GM19238 (cell line): ENCODE data around the gene SLC6A6.
"Not testable (repeated sequence)": the region's sequence is repeated elsewhere in the genome, so short reads cannot be mapped to it uniquely, and the experiment has no call there.

Experiments
- DNase-seq: peaks from one replicate; pipeline ENCODE4 v3.0.0; 2011; ENCODE audit warnings: low spot score; ENCODE audit not compliant: insufficient read length

Gene SLC6A6

DNA sequence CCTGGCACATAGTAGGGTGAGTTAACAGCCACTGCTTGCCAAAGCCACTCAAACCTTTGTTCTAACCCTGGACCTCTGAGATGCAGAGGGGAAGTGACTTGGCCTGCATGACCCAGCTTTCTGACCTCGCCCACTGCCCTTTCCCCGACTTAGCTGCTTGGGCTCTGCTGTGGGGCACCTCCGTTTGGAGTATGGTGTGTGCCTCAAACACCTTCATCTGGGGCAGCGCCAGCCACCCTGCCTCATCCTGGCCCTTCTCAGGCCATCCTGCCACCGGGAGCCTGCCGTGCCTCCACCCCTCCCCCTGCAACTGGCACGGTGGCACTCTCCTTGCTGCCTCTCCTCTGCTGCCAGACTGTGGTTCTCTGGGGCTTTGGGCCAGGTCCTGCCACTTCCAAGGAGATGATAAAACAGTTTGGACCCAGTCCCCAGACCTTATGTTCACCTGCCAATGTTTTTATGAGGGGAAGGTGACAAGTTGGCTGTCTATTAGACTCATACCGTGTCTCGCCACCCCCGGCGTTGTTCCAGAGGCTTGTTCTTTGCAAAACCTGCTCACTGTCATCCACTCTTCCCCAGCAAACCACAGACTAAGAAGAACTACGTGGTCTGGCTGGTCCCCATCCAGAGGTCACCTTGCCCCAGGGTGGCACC, 32.2 kb downstream of the SLC6A6 start:
- no peak for DNase-seq

DNA sequence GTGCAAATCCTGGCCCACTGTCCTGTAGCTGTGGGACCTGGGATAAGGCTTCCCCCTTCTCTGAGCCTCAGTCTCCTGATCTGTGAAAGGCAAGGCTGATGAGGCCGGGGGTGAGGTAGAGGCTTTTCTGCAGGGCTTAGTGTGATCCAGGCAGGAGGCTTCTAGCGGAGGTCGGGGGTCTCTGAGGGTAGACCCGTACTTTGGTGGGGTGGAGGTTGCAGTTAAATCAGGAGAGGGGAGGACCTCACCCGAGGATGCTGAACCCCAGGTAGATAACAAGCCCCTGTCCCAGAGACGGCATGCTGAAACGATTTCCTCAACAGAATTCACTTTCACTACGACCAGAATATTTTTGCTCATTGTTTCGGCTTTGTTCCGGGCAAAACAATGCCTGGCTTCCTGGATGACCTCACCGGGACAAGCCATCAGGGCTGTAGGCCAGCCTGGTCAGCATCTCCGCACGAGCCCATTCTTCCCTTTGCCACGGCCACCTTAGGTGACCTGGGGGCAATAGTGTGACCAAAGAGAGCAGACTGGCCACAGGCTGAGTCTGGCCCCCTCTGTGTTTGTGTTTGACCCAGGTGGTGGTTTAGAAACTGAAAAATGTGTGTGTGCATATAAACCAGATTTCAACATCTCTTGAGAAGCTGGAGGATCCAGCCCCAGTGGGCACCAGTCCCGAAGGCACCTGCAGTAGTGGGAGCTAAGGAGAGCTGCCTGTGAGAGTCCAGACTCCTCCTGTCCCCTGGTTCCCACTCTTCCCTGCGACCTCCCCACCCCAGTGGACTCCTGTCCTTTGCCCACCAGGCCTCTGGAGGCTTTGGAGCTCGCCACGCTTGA, 33.0 kb downstream of the SLC6A6 start:
- DNase-seq: no peak

DNA sequence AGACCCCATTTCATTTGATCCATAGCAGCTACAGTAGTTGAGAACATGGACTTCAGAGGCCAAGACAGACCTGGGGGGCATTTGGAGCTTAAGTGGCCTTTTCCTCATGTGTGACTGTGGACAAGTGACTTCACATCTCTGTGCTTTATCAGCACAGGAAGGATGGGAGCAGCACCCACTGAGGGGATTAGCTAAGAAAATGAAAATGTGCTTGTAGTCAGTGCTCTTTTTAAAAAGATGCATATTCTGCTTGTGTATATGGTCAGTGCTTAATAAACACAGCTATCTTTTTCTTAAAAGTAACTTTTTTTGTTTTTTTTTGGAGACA, 34.5 kb downstream of the SLC6A6 start:
- no peak for DNase-seq

GRCh38 chr3:14437705-14438104, 35.3 kb downstream of the SLC6A6 start:
- not testable (repeated sequence) for DNase-seq

DNA sequence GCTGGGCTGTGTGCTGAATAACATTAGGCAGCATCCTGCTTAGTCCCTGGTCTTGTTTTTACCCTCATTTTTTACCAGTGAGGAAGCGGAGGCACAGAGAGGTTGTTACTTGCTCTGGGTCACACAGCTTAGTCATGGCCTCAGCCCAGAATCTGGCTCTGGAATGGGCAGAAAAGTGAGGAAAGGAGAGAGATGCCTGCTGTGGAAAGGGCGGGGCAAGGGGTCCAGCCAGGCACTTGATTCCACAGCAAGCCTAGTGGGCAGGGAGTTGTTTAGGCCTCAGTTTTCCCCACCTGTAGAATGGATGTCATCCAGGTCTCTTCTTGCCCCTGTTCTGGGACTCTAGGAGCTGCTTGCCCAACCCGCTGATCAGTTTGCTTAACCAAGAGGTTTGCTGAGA, 35.9 kb downstream of the SLC6A6 start:
- DNase-seq: no peak

DNA sequence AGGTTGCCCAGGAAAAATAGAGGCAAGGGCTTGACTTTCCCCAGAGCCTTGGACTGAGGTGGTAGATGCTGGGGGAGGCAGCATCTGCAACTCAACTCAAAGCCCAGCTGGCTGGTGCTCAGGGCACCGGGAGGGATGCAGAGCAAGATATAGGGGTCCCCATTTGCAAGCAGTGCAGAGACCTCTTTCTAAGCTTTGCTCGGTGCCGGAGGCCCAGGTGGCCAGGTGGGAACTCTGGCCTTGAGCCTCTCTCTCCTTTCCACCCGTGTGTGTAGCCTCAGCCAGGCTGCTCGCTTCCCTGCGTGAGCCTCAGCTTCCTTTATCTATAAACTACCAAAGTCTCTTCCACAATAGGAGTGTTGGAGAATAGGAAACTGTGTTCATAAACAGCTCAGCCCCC, 36.5 kb downstream of the SLC6A6 start:
- DNase-seq: no peak

GRCh38 chr3:14439501-14440167, 37.2 kb downstream of the SLC6A6 start:
- DNase-seq: no peak

DNA sequence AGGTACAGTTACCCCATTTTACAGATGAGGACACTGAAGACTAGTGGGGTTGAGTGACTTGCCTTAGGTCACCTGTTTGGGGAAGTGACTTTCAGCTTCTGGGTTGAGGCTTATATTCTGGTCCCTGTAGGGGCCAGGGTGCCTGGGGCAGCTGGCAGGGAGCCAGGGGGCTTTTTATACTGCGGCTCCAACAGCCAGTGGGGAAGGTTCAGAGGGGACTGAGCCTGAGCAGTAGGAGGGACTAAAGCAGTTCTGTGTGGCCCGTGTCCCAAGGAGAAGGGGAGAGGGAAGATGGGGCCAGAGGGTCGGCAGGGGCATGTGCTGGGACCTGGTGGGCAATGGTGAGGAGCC, 37.7 kb downstream of the SLC6A6 start:
- DNase-seq: no peak

DNA sequence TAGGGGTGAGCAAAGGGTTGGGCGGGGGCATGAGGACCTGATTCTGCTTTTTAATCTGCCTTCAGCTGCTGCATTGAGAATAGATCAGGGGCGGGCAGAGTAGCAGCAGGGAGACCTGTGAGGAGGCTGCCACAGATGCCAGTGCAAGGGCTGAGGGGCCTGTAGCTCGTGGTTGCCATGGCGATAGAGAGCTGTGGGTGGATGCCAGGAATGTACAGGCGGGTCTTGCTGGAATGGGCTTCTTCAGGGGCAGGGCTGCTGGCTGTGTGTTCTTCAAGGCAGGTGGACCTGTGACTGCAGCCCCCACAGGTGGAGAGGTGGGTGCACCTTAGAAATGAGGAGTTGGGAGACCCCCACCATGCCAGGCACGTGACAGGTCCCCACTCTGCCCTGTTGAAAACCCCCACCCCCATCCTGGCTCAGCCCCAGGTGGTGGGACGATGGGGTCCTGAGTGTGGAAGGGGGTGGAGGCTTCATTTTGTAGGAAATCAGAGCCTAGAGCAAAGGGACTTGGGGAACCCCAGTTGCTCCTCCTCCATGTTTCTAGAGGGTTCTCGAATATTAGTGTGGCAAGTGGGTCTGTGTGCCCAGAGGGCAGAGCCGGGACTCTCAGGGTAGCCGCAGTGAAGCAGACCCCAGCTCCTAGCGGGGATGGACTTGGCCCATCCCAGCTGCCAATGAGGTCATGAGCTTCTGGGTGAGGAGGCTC, 38.3 kb downstream of the SLC6A6 start:
- DNase-seq: no peak

DNA sequence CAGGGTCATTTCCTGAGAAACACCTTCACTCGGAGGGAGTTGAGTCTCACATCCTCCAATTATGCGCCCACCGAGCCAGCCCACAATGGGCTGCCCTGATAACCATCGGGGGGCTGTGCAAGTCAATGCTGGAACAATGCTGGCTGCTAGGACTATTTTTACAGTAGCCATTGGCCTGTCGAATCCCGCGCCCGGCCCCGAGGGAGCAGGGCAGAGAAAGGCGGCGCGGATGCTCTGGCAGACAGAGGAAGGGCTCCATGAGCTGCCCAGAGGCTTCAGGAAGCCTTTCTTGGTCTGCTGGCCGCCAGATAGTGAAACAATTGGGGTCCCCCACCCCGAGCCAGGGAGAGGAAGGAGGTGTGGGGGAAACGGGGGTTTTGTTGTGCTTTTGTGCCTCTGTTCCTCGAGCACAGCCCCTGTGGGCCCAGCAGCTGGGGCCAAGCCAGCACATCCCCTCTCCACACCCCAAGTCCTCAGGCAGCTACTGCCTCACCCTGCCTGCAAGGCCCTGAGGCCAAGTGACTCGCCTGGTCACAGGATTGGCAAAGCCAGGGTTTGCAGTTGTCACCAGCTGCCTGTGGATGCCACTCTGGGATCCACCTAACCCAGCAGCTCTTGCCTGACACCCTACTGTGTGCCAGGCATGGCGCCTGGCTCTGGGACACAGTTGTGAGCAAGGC, 39.0 kb downstream of the SLC6A6 start:
- no peak for DNase-seq

- DNase-seq: no peak
Measured at GRCh38 chr3:14441920-14442300, 39.5 kb downstream of the SLC6A6 start.

GRCh38 chr3:14444380-14444779, 42.0 kb downstream of the SLC6A6 start:
- no peak for DNase-seq

GRCh38 chr3:14445773-14446172, 43.4 kb downstream of the SLC6A6 start:
- DNase-seq: no peak

- DNase-seq: no peak
Measured at GRCh38 chr3:14446988-14447570, 44.7 kb downstream of the SLC6A6 start.

- DNase-seq: no peak
Measured at GRCh38 chr3:14448063-14448462, 45.7 kb downstream of the SLC6A6 start.

GRCh38 chr3:14448756-14449727, 46.6 kb downstream of the SLC6A6 start:
- no peak for DNase-seq

GRCh38 chr3:14450506-14450905, 48.1 kb downstream of the SLC6A6 start:
- DNase-seq: no peak

- no peak for DNase-seq
Measured at GRCh38 chr3:14450922-14451606, 48.7 kb downstream of the SLC6A6 start.
